NCI-H2107 treated with DMSO at 0.1 percent for 48 hours (cell line): ENCODE data around the gene C19orf85.

Experiments used
- DNase-seq: peaks from one replicate; lab custom pipeline; 2025; ENCODE audit not compliant: unreplicated experiment; lab: John Stamatoyannopoulos, UW

C19orf85 gene

DNA sequence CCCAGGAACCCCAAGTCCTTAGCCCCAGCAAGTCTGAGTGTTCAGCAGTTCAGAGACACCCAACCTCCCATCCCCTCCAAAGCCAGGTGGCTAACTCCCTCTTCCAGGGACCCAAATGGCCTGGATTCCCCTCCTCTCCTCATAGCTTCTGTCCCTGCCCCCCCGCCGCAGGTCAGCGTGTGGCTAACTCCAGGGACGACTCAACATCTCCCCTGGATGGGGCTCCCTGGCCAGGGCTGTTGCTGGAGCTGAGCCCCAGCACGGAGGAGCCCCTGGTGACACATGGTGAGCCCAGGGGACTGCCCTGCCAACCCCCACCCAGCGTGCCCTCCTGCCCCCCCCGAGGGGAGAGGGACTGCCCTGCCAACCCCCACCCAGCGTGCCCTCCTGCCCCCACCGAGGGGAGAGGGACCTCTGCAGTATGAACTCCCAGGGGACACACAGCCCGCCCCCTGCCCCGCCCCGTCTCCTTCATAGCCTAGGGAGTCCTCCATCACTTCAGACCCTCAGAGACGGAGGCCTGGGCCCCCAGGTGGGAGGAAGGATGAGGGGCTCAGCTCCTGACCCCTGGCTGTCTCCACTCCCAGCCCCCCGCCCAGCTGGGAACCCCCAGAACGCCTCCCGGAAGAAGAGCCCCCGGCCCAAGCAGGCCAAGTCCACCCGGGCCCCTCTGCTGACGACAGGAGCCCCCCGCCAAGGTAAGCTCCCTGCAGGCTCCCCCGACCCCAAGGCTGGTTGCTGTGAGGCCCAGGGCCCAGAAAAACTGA is 25.3 kb upstream of the C19orf85 start:
- no peak for DNase-seq

GRCh38 chr19:55488986-55489710 is 24.6 kb upstream of the C19orf85 start:
- DNase-seq: no peak

GRCh38 chr19:55487924-55488687 is 23.6 kb upstream of the C19orf85 start, which contains the start of gene SSC5D:
Gene SSC5D (plus strand): TSS chr19:55488436. CDS start chr19:55488590, 154 bp downstream.
- DNase-seq: no peak

DNA sequence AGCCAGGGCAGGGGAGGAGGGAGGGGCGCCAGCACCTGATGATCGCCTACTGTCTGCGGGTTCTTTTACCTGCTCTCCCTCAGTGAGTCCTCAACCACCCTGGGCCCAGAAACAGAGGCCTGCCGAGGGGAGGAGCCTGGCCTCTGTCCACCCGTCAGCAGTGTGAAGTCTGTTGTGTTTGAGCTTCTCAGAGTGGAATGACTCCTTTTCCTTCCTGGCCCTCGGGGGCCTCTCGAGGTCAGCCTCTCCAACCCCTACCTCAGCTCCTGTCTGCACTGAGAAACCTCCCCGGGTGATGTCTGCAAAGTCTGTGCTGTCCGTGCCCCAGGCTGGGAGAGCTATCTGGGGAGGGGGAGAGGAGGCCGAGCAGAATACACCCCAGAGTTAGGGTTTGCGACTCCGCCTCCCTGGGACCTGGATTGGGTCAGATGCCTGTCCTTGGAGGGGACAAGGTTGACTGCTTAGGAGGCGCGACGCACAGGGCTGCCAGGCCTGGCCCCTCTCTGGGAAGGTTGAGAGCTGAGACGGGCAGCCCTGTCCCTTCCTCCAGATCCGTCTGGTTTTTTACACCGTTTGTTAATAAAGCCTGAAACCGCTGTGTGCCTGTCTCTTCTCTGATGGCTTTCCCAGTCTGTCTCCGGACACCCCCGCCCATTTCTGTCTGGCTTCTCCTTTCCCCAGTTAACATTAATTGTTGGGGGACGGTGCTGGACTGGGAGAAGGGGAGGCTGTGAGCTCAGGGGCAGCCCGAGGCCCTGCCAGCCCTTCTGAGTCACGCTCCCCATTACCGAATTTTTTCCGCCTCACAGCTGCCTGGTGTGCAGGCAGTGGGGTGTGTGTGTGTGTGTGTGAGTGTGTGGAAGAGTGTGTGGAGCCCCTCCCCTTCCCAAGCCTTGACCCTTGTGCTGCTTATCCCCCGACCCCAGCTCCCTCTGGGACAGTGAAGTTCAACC is 22.7 kb upstream of the C19orf85 start:
- DNase-seq: peak; percentile 11

- no peak for DNase-seq
Measured at GRCh38 chr19:55486043-55486970, 21.8 kb upstream of the C19orf85 start.

DNA sequence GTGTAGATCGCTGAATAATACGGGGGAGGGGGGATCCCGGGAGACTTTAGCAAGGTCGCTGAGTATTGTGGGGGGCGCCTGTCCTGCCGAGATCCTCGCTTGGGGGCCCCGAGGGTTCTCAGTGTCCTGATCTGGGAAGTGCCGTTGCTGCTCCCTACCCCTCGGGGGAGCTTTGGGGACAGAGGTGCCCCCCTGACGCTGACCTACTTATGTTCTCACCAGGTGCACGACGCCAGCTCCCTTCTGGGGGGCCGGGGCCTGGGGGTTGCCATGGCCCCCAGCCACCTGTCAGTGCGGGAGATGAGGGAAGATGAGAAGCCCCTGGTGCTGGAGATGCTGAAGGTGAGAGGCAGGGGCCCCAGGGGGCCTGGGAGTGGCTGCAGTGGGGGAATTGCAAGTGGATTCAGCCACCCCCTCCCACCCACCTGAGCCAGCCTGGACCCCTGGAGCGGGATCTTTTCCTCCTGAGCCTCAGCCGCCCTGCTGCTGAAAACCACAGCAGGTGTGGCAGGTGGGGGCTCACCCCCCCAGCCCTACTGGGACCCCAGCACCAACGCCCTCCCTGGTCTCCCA is 21.0 kb upstream of the C19orf85 start:
- peak; percentile 59 for DNase-seq

DNA sequence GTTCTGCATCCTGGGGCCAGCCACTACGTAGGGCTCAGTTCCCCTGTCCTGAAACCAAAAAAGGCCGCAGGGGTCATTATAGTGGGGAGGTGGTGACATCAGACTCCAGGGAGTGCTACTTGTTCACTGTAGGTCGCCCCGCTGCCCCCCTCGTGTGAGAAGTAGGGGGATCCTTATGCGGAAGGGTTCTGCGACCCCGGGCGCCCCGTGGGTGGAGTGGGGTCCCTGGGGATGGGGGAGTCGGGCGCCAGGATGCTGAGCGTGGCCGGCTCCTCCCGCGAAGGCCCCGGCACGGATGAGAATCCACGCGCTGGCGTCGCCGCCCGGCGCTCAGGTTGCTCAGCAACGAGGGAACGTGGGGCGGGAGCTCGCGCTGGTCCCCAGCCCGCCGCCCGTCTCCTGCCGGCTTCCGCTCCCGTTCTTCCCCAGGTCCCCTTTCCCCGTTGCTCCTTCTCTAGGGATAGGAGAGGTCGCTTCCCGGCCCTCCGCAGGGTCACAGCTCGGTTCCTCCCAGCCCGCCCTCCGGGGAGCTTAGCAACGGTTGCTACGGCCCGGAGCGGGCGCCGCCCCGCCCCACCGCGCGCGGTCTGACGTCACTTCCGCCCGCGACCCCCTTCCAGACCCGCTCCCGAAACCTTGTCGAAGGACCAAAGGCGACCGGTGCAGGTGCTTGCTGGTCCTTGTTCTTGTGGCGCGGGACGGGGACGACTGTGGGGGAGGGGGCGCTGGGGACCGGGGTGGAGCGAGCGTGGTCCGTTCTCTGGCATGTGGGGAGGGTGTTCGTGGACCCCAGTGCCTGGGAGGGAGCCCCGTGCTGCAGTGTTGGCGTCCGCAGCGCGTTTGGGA is 20.3 kb upstream of the C19orf85 start, which contains the start of gene NAT14:
Gene NAT14 (plus strand): TSS at position 596 of the 846 bp plus-strand sequence. CDS start 521 bp downstream, outside the sequence.
- peak; percentile 50 for DNase-seq

GRCh38 chr19:55483706-55484592 is 19.4 kb upstream of the C19orf85 start:
- no peak for DNase-seq

- no peak for DNase-seq
Measured at GRCh38 chr19:55482967-55483705, 18.6 kb upstream of the C19orf85 start.

- no peak for DNase-seq
Measured at GRCh38 chr19:55482156-55482961, 17.8 kb upstream of the C19orf85 start.

DNA sequence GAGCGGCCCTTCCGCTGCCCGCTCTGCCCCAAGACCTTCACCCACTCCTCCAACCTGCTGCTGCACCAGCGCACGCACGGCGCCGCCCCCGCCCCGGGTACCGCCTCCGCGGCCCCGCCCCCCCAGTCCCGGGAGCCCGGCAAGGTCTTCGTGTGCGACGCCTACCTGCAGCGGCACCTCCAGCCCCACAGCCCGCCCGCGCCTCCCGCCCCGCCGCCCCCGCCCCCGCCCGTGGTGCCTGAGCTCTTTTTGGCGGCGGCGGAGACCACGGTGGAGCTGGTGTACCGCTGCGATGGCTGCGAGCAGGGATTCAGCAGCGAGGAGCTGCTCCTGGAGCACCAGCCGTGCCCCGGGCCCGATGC is 17.2 kb upstream of the C19orf85 start:
- DNase-seq: no peak

GRCh38 chr19:55481148-55481793 is 16.7 kb upstream of the C19orf85 start:
- no peak for DNase-seq

DNA sequence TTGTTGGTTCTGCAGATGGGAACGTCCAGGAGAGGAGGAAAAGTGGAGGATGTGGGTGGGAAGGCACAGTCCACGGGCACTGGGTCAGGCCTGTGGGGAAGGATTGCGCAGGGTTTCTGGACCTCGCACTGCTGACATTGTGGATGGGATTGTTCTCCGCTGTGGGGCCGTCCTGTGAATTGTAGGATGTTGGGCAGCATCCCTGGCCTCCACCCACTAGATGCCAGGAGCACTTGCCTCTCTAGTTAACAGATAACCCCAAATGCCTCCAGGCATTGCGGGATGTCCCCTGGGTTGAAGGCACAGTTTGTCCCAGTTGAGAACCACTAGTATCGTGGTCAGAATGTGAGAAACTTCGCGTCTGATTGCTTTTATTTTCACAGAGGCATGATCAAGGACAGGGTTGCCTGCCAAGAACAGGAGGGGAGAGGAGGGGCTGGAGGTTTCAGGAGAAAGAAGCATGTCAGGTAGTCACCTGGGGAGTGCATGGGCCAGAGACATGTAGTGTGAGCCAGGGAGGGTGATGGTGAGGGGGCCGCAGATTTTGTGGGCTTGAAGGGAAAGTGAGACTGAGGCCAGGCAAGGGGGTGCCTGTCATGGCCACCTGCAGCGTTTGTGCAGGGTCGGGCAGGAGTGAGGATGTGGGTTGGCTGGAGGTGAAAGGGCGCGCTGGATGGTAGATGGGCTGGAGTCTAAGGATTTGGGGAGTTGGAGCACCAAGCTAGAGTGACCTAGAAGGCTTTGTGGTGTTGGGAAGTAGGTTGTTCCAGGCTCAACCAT is 15.1 kb upstream of the C19orf85 start:
- no peak for DNase-seq

GRCh38 chr19:55479045-55479444 is 14.5 kb upstream of the C19orf85 start:
- DNase-seq: no peak
